ENCODE results near the gene DNAH12.

DNAH12 gene, protein sequence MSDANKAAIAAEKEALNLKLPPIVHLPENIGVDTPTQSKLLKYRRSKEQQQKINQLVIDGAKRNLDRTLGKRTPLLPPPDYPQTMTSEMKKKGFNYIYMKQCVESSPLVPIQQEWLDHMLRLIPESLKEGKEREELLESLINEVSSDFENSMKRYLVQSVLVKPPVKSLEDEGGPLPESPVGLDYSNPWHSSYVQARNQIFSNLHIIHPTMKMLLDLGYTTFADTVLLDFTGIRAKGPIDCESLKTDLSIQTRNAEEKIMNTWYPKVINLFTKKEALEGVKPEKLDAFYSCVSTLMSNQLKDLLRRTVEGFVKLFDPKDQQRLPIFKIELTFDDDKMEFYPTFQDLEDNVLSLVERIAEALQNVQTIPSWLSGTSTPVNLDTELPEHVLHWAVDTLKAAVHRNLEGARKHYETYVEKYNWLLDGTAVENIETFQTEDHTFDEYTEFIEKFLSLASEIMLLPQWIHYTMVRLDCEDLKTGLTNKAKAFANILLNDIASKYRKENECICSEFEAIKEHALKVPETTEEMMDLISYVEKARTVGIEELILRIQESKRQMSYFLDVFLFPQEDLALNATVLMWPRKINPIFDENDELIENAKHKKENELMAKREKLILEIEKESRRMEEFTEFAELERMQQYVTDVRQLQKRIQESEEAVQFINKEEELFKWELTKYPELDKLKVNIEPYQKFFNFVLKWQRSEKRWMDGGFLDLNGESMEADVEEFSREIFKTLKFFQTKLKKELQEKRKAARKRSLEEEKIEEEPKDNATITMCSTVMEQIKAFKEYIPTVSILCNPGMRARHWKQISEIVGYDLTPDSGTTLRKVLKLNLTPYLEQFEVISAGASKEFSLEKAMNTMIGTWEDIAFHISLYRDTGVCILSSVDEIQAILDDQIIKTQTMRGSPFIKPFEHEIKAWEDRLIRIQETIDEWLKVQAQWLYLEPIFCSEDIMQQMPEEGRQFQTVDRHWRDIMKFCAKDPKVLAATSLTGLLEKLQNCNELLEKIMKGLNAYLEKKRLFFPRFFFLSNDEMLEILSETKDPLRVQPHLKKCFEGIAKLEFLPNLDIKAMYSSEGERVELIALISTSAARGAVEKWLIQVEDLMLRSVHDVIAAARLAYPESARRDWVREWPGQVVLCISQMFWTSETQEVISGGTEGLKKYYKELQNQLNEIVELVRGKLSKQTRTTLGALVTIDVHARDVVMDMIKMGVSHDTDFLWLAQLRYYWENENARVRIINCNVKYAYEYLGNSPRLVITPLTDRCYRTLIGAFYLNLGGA (N-terminal part only)

DNA sequence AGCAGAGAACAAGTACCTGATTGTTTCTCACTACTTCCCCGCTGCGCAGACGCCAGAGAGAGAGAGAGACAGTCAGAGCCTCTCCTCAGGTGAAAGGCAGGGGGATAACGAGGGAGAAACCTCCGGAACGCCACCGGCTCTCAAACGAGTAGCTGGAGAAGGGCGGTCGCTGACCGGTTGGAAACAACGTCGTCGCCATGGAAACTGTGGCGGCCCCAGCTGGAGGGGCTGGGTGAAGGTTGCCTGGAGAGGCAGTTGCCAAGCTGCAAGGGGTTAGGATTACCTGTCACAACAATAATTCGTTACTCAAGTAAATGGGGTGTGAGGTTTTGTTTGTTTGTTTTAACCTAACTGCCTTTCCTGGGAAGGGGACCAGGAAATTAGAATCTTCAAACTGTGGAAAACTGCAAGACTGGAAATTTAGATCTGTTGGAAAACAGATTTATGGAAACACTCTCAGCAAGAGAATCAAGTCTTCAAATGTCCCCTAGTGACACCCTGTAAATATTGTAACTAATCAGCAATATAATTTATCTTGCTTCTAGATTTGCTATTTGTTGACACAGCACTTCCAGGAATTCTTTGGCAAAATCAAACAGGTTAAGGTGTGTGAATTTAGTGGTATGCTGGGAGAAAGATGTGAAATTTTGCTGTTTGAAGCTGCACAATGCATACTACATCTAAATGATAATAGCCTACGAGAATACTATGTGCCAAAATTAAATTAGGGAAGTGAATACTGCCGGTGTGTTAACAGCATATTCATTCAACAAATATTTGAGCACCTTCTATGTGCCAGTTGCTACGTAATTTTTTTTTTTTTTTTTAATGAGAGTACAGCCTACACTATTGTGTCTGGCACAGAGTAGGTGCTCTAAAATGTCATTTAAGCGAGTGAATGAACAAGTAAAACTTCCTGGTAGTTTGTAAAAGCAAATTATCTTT is at the start of gene DNAH12:
Gene DNAH12 (minus strand): TSS at position 164 of the 945 bp plus-strand sequence. CDS start 1,474 bp downstream, outside the sequence.
- DNase-seq (ENCODE audit: low spot score) (no peak), FAIRE-seq (no peak)

DNA sequence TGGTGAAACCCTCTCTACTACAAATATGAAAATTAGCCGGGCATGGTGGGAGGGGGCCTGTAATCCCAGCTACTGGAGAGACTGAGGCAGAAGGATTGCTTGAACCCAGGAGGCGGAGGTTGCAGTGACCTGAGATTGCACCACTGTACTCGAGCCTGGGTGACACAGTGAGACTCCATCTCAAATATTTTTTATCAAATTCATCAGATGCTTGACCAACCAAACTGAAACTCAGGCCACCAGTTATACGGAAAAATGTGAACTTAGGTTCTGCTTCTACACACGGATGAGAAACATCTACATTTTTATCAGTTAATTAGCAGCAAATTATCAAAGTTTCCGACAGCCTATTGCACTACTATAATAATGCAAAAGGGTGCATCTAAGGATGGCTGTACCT is 48.2 kb upstream of the DNAH12 start:
- FAIRE-seq: no peak
- no peak for DNase-seq (ENCODE audit: low spot score)

DNA sequence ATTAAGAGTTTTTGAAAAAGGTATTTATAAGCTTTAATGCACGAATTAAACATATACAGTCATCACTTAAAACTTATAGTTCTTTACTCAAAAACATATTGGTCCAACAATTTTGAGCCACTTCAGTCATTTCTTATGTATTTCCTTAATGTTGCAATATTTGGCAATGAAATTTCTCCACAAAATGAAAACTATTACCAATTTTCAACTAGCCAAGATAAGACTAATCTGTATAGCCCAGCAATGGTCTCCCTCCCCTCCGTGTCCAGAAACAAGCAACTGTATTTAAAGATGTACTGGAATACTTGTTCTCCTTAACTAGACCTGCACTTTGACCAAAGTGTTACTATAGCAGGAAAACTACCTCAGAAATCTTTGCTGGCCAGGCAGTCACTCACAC is 43.8 kb upstream of the DNAH12 start:
- no peak for FAIRE-seq
- DNase-seq (ENCODE audit: low spot score): no peak

DNA sequence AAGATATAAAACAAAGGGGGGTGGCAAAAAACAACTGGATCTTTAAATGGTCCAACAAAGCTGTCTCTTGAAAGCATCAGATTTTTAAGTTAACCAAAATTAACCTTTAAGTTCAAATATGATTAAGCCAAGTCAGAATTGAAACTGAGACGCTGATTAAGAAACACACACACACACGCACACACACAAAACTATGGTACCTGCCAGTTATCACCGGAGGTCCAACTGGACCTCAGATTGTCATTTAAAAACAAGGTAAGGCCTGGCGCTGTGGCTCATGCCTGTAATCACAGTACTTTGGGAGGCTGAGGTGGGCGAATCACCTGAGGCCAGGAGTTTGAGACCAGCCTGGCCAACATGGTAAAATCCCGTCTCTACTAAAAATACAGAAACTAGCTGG is 42.6 kb upstream of the DNAH12 start:
- FAIRE-seq: no peak
- no peak for DNase-seq (ENCODE audit: low spot score)

DNA sequence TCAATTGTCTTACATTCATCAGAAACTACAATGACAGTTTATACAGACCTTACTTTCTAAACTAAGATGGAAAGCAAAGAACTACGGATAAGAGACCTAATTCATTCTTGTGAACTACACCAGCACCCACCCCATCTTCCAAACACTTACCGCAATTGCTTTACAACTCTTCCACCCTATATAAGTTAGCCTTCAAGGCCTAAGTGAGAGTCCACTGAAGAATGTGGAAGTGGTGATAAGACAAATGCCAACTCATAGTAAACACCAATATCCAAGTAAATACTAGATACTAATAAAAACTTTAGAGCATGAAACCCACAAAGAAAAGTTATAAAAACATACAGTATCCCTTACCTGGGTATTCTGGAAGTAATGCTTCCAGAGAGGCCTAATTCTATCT is 39.4 kb upstream of the DNAH12 start:
- DNase-seq (ENCODE audit: low spot score): no peak
- no peak for FAIRE-seq

DNA sequence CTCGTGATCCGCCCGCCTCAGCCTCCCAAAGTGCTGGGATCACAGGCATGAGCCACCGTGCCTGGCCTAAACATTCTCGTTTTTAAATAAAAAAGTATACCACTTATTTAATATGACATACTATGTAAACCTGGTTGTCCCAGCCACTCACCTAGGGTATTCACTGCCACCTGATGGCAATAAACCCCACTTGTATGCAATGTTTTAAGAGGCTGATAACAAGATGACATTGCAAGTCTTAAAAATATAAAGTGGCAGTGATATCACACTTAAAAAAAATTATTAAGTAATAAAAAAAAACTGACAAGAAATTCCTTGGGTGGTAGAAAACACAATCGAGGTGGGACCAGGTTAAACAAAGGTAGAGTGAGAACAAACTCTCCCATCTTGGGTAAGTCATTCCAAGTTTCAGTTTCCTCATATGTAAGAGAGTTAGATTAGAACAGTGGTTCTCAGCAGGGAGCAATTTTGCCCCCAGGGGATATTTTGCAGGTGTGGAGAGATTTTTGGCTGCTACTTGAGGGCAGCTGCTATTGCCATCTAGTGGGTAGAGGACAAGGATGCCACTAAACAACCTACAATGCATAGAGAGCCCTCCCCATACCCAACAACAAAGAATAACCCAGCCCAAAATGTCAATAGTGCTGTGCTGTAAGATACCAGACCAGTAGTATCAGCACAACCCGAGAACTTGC is 38.5 kb upstream of the DNAH12 start:
- DNase-seq (ENCODE audit: low spot score) (no peak), FAIRE-seq (no peak)

DNA sequence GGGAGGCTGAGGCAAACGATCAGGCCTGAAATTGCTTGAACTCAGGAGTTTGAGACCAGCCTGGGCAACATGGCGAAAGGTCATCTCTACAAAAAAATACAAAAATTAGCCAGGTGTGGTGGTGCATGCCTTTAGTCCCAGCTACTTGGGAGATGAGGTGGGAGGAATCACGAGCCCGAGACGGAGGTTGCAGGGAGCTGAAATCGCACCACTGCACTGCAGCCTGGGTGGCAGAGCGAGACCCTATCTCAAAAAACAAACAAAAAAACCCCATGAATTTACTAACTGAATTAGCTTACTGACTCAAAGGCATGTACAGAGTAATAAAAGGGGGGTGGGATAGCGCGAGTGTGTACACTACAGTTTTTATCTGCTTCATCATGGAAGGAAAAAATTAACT is 33.7 kb upstream of the DNAH12 start:
- FAIRE-seq (no peak), DNase-seq (ENCODE audit: low spot score) (no peak)

DNA sequence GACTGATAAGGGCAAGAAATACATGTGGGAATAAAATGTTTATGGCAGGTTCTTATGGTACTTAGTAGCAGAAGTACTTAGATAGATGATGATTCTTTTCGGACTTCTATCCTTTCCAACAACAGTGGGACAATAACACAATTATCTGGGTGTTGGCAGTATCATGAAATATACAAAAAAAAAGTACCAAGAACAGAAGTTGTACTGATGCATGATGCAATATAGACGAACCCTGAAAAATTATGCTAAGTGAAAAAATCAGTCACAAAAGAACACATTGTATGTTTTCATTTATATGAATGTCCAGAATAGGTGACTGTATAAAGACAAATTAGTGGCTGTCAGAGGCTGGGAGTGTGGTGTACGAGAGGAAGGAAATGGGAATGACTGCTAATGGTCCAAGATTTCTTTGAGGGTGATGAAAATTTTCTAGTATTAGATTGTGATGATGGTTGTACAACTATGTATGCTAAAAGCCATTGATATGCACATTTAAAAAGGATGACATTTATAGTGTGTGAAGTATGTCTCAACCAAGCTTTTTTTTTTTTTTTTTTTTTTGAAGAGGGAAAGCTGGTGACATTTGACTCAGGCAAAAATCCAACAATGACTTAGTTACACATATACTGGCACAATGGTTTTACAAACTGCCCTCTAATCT is 32.0 kb upstream of the DNAH12 start:
- no peak for DNase-seq (ENCODE audit: low spot score)
- no peak for FAIRE-seq

DNA sequence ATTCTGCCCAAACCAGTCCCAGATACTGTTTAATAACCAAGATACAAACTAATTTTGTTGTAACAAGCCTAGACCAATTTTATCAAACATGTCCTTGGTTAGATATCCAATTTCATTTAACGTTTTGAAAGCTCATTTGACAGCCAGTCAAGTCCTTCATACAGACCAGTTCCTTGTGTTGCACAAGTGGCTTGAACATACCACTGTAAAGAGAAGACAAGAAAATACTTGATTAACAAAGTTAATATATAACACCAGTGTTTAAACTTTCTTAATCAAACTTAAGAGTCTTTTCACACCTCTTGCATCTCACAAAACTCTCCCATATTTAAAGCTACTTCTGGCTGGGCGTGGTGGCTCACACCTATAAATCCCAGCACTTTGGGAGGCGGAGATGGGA is 28.0 kb upstream of the DNAH12 start:
- FAIRE-seq: no peak
- no peak for DNase-seq (ENCODE audit: low spot score)

DNA sequence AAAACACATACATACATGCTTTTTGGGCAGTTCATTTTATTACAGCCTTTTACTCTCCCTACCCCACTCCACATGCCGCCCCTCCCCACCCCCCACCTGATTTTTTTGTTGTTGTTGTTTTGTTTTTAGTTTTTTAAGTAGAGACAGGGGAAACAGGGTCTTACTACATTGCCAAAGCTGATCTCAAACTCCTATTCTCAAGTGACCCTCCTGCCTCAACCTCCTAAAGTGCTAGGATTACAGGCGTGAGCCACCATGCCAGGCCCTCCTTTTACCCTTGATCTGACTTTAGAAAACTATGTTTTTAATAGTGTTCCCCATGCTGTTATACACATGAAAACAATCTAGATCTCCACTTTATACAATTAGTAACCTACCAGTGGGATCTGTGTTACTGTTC is 26.7 kb upstream of the DNAH12 start:
- no peak for FAIRE-seq
- no peak for DNase-seq (ENCODE audit: low spot score)

DNA sequence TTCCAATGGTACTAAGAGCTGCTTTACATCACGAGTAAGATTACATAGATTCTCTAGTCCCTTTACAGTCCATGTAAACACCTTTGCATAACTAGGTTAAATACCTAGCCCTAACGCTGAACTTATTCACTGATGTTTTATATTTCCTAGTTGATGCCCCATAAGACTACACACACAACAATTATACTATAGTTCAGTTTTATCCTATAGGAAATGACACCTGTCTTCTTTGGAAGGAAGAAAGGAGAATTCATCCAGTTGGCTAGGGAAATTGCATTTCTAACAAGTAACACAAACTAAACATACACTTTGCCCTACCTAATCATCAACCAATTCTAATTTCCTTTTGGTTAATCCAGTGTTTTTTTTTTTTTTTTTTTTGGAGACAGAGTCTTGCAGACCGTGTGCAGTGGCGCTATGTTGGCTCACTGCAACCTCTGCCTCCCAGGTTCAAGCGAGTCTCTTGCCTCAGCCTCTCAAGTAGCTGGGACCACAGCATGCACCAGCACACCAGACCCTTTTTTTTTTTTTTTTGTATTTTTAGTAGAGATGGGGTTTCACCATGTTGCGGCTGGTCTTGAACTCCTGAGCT is 25.8 kb upstream of the DNAH12 start:
- DNase-seq (ENCODE audit: low spot score) (no peak), FAIRE-seq (no peak)

DNA sequence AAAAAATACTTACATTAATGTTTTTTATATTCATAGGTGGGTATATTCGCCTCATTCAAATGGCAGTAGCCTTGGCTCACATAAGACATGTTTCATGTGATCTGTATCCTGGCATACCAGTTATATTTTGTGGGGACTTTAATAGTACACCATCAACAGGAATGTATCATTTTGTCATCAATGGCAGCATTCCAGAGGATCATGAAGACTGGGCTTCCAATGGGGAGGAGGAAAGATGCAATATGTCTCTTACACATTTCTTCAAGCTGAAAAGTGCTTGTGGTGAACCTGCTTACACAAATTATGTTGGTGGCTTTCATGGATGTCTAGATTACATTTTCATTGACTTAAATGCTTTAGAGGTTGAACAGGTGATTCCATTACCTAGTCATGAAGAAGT is 15.4 kb upstream of the DNAH12 start:
- FAIRE-seq (no peak), DNase-seq (ENCODE audit: low spot score) (no peak)

DNA sequence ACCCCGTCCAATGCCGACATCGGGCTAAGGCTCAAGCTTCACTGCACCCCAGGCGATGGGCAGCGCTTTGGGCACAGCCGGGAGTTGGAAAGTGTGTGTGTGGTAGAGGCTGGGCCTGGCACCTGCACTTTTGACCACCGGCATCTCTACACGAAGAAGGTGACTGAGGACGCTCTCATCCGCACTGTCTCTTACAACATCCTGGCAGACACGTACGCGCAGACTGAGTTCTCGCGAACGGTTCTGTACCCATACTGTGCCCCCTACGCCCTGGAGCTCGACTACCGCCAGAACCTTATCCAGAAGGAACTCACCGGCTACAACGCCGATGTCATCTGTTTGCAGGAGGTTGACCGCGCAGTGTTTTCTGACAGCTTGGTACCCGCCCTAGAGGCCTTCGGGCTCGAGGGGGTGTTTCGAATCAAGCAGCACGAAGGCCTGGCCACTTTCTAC is 13.0 kb upstream of the DNAH12 start:
- FAIRE-seq: no peak
- peak; percentile 13 for DNase-seq (ENCODE audit: low spot score)

DNA sequence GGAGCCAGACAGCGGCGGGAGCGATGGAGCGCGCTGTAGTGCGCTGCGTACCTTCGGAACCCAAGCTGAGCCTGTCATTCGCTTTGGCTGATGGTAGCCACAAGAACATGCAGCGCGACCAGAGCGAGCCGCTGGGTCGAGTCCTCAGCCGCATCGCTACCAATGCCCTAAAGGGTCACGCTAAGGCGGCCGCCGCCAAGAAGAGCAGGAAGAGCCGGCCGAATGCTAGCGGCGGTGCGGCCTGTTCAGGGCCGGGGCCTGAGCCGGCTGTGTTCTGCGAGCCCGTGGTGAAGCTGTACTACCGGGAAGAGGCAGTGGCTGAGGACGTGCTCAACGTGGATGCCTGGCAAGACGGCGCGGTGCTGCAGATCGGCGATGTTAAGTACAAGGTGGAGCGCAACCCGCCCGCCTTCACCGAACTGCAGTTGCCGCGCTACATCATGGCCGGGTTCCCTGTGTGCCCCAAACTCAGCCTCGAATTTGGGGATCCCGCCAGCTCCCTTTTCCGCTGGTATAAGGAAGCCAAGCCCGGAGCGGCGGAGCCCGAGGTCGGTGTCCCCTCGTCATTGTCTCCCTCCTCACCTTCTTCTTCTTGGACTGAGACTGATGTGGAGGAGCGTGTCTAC is 12.4 kb upstream of the DNAH12 start:
- DNase-seq (ENCODE audit: low spot score) (no peak), FAIRE-seq (no peak)

DNA sequence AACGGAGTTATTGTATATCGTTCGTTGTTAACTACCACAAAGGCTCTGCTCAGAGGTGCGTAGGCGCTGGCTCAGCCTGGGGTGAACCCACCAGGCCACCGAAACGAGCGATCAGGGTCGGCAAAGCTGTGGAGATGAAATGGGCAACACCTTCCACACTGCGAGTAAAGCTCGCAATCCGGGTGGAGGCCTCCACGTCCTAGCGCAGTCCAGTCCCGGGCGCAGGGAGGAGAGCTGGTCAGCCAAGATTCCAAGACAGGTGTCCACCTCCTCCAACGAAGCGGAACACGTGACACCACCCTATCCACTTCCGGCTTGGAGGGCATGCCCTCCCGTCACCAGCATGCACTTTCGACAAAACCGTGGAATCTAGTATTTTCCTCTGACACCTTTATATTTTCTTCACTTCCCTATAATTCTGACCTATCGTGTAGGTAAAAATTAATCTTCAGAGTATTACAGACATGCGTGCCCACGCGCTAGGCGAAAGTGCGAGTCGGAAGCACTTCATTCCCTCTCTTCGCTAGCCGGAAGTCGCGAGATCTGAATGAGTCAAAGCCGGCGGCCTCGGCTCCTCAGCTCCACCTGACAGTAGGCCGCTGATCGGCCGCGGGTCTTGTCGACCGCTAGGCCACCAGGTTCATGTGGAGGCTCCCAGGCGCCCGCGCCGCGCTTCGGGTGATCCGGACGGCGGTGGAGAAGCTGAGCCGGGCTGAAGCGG is 11.8 kb upstream of the DNAH12 start, which contains the start of gene PDE12:
Gene PDE12 (plus strand): TSS at position 537 of the 721 bp plus-strand sequence. CDS start 106 bp downstream, at position 643.
- DNase-seq (ENCODE audit: low spot score): peak; percentile 76
- FAIRE-seq: no peak

DNA sequence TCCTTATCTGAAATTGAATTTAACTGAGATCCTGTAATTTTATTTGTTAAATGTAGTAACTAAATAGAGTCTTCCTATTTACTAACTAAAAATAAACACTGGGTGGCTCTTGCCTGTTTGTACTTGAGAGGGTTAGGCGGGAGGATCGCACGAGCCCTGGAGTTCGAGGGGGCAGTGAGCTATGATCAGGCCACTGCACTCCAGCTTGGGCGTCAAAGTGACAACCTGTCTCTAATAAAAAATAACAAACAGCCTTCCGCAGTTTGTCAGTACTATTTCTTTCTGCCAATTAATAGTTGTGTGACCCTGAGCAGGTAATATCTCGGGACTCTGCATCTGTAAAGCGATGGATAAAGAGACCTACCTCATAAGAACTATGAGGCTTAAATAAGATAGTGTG is 11.2 kb upstream of the DNAH12 start:
- no peak for FAIRE-seq
- DNase-seq (ENCODE audit: low spot score): no peak

DNA sequence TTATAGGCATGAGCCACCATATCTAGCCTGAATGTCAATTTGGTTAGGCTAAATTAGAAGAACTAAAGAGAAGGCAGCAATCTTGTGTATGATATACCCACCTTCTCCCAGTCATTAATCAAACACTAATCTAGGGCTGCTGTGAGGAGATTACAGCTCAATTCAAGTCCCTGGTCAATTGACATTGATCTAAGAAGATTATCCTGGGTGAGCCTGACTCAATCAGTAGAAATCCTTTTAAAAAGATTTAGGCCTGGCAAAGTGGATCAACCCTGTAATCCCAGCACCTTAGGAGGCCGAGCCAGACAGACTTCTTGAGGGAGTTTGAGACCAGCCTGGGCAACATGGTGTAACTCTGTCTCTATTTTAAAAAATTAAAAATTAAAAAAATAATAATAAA is 2.5 kb upstream of the DNAH12 start:
- DNase-seq (ENCODE audit: low spot score) (no peak), FAIRE-seq (no peak)
